Fibroblast of the conjunctiva (primary cell): ENCODE data around the gene PCGF6.

Source experiments
- DNase-seq: peaks from one replicate; pipeline ENCODE4 v3.0.0-alpha.2; 2010; ENCODE audit warnings: low read depth

The PCGF6 gene

DNA sequence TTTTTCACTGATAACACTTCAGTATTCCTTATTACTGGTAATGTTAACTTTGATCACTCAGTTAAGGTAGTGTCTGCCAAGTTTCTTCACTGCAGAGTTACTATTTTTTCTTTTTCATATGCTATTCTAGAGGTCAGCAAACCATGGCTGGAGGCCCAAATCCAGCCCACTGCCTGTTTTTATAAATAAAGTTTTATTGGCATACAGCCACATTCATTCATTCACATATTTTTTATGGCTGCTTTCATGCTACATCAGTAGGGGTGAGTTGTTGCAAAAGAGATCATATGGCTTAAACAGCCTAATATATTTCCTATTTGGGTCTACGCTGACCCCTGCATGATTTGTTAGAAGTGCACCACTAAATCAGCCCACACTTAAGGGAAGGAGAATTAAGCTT, 94.3 kb downstream of the PCGF6 start:
- DNase-seq: no peak

DNA sequence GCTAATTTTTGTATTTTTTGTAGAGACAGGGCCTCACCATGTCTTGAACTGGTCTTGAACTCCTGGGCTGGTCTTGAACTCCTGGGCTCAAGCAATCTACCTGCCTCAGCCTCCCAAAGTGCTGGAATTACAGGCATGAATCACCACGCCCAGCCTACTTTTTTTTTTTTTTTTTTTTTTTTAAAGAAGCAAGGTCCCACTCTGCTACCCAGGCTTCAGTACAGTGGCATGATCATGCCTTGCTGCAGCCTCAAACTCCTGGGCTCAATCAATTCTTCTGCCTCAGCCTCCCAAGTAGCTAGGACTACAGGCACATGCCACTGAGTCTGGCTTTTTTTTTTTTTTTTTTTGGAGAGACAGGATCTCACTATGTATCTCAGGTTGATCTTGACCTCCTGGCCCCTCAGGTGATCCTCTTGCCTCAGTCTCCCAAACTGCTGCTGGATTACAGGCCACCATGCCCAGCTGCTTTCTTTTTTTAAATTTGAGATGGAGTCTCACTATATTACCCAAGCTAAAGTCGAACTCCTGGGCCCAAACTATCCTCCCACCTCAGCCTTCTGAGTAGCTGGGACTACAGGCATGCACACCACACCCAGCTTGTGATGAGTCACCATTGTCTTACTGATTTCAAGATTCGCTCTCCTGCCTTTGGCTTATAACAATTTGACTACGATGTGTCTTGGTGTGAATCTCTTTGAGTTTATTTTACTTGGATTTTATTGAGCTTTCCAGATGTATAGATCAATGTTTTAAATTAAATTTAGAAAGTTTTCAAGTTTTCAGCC, 96.2 kb downstream of the PCGF6 start:
- DNase-seq: no peak

DNA sequence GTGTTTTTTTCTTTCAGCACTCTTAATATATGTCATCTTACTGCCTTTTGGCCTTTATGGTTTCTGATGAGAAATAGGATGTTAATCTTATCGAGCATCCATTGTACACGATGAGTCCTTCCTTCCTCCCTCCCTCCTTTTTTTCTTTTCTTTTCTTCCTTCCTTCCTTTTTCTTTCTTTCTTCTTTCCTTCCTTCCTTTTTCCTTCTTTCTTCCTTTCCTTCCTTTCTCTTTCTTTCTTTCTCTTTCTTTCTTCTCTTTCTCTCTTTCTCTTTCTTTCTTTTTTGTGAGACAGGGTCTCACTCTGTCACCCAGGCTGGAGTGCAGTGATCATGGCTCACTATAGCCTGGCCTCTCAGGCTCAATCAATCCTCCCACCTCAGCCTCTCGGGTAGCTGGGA, 96.8 kb downstream of the PCGF6 start:
- no peak for DNase-seq
